K562 (cell line): ENCODE data around the gene SYS1. TPM values are rescaled to one million over a fixed set of nuclear protein-coding genes. Genes with fewer than 3 reads are reported as not detected.

Experiments
- FOXK2 ChIP-seq, 2 experiments: fragments of 450-650 bp; IDR thresholded peaks in 1 of 2; conservative IDR thresholded peaks in 1 of 2; 2 replicates each; pipeline ENCODE4 v1.6.1; 2016; ENCODE audit warnings: low read depth in 2 of 2, mild to moderate bottlenecking in 1 of 2
- MED1 ChIP-seq: sonication (generic); formaldehyde crosslinking; IDR thresholded peaks from 2 replicates; pipeline ENCODE4 v1.8.1; 2023; ENCODE audit warnings: missing genetic modification reagents, borderline replicate concordance
- NFE2L1 ChIP-seq: fragments of 450-650 bp; IDR thresholded peaks from 2 replicates; pipeline ENCODE4 v1.6.1; 2016; ENCODE audit warnings: missing genetic modification characterization, low read depth, mild to moderate bottlenecking, missing compliant biosample characterization, moderate library complexity, borderline replicate concordance
- NR1H2 ChIP-seq: sonication (generic); formaldehyde crosslinking; IDR thresholded peaks from 2 replicates; pipeline ENCODE4 v1.4.0; 2020; ENCODE audit warnings: mild to moderate bottlenecking, missing genetic modification reagents
- polyA plus RNA-seq, 8 experiments: library from polyadenylated mRNA; depleted of rRNA in 4 of 8; stranded (reverse) in 5 of 8; unstranded in 3 of 8; fragments of >200 nt; fragmentation: Nextera tagmentation in 2 of 8; fragmentation: Illumina TruSeq in 1 of 8; extraction: Ambion mirVana in 2 of 8; extraction: Trizol in 1 of 8; gene quantifications; 2 replicates each; pipeline versions ENCODE4 v1.2.1 to v1.2.3, GENCODE V29; 2011 to 2014; ENCODE audit warnings: inconsistent platforms in 1 of 8, missing spikeins in 1 of 8
- total RNA-seq, 7 experiments: library from RNA; depleted of rRNA in 6 of 7; stranded (reverse); fragments of >200 nt in 6 of 7; fragmentation: Illumina TruSeq in 2 of 7; extraction: Trizol in 2 of 7; gene quantifications; 2 replicates each; pipeline versions ENCODE4 v1.2.1 to v1.2.3, GENCODE V29; 2011 to 2021; ENCODE audit warnings: low replicate concordance in 1 of 7
- TF ChIP-seq, protein P1 (sequence below): sonication (generic); formaldehyde crosslinking; IDR thresholded peaks from 2 replicates; pipeline ENCODE4 v1.8.1; 2023; ENCODE audit warnings: mild to moderate bottlenecking, missing genetic modification reagents
- TF ChIP-seq, protein P2 (sequence below), 2 experiments: fragments of 450-650 bp; IDR thresholded peaks; 2 replicates each; pipeline ENCODE4 v1.6.1; 2016
- TF ChIP-seq, protein P3 (sequence below): fragments of 450-650 bp; IDR thresholded peaks from 2 replicates; pipeline ENCODE4 v1.6.1; 2018; ENCODE audit warnings: mild to moderate bottlenecking, low read depth; ENCODE audit not compliant: partially characterized antibody

Gene SYS1
- total and polyA plus RNA-seq, 9 of the 15 experiments (the other 6 are each of a cell fraction or from before 2014, with no cell fraction given), result 11.1 to 25.2 (median 17.5) TPM

DNA sequence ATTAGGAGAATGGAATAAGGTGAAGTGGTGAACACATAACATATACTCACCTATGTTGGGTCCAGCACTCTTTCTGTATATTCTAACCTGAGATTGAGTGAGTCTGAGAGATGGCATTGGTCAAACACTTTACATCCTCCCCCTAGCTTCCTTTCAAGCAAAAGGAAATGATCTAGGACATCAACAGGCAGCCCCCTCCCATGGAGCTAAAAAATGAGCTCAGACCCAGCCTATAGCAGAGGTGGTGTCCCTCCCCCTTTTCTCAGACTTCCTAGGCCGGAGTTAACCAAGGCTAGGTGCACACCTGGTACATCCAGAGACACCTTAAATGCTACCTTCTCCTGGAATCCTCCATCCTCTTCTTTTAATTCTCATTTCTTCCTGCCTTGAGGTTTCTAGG, 9.2 kb upstream of the SYS1 start (continued):
- TF ChIP-seq, protein P1, sequence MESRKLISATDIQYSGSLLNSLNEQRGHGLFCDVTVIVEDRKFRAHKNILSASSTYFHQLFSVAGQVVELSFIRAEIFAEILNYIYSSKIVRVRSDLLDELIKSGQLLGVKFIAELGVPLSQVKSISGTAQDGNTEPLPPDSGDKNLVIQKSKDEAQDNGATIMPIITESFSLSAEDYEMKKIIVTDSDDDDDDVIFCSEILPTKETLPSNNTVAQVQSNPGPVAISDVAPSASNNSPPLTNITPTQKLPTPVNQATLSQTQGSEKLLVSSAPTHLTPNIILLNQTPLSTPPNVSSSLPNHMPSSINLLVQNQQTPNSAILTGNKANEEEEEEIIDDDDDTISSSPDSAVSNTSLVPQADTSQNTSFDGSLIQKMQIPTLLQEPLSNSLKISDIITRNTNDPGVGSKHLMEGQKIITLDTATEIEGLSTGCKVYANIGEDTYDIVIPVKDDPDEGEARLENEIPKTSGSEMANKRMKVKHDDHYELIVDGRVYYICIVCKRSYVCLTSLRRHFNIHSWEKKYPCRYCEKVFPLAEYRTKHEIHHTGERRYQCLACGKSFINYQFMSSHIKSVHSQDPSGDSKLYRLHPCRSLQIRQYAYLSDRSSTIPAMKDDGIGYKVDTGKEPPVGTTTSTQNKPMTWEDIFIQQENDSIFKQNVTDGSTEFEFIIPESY (CRISPR knock-in tag), result no peak
- TF ChIP-seq, protein P2, sequence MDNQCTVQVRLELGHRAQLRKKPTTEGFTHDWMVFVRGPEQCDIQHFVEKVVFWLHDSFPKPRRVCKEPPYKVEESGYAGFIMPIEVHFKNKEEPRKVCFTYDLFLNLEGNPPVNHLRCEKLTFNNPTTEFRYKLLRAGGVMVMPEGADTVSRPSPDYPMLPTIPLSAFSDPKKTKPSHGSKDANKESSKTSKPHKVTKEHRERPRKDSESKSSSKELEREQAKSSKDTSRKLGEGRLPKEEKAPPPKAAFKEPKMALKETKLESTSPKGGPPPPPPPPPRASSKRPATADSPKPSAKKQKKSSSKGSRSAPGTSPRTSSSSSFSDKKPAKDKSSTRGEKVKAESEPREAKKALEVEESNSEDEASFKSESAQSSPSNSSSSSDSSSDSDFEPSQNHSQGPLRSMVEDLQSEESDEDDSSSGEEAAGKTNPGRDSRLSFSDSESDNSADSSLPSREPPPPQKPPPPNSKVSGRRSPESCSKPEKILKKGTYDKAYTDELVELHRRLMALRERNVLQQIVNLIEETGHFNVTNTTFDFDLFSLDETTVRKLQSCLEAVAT (IDR thresholded peaks at IDR 0.05), result no peak
- TF ChIP-seq, protein P3, sequence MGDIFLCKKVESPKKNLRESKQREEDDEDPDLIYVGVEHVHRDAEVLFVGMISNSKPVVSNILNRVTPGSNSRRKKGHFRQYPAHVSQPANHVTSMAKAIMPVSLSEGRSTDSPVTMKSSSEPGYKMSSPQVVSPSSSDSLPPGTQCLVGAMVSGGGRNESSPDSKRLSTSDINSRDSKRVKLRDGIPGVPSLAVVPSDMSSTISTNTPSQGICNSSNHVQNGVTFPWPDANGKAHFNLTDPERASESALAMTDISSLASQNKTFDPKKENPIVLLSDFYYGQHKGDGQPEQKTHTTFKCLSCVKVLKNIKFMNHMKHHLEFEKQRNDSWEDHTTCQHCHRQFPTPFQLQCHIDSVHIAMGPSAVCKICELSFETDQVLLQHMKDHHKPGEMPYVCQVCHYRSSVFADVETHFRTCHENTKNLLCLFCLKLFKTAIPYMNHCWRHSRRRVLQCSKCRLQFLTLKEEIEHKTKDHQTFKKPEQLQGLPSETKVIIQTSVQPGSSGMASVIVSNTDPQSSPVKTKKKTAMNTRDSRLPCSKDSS, result no peak
- TF ChIP-seq FOXK2 (conservative IDR thresholded peaks at IDR 0.05 in 1 of 2, IDR thresholded peaks at IDR 0.05 in 1 of 2; ENCODE audit: low read depth in 2 of 2), result no peak
- no peak for TF ChIP-seq NR1H2 (CRISPR knock-in tag)
- TF ChIP-seq MED1, result no peak
- no peak for TF ChIP-seq NFE2L1 (tag)
